Measurements from ENCODE around the gene REXO4. TPM values are rescaled to one million over a fixed set of nuclear protein-coding genes. Genes with fewer than 3 reads are reported as not detected.

Gene REXO4
- total and polyA plus RNA-seq, 10 of the 15 experiments (the other 5 are each of a cell fraction or from before 2014, with no cell fraction given) = 2.7 to 43.9 (median 30.5) TPM

GRCh38 chr9:133380734-133381133 is 37.1 kb downstream of the REXO4 start (continued):
- TF ChIP-seq, protein P1, sequence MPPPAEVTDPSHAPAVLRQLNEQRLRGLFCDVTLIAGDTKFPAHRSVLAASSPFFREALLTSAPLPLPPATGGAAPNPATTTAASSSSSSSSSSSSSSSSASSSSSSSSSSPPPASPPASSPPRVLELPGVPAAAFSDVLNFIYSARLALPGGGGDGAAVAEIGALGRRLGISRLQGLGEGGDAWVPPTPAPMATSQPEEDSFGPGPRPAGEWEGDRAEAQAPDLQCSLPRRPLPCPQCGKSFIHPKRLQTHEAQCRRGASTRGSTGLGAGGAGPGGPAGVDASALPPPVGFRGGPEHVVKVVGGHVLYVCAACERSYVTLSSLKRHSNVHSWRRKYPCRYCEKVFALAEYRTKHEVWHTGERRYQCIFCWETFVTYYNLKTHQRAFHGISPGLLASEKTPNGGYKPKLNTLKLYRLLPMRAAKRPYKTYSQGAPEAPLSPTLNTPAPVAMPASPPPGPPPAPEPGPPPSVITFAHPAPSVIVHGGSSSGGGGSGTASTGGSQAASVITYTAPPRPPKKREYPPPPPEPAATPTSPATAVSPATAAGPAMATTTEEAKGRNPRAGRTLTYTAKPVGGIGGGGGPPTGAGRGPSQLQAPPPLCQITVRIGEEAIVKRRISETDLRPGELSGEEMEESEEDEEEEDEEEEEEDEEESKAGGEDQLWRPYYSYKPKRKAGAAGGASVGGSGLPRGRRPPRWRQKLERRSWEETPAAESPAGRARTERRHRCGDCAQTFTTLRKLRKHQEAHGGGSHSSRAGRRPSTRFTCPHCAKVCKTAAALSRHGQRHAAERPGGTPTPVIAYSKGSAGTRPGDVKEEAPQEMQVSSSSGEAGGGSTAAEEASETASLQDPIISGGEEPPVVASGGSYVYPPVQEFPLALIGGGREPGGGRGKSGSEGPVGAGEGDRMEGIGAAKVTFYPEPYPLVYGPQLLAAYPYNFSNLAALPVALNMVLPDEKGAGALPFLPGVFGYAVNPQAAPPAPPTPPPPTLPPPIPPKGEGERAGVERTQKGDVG (CRISPR knock-in tag; IDR thresholded peaks at IDR 0.05) = no peak
- TF ChIP-seq MAX (IDR thresholded peaks at IDR 0.05; ENCODE audit: low read depth, low read length) (no peak), ATF7 (IDR thresholded peaks at IDR 0.05; ENCODE audit: low read depth) (no peak), CBFB (IDR thresholded peaks at IDR 0.05; ENCODE audit: low read depth) (no peak), CREB1 (IDR thresholded peaks at IDR 0.05; ENCODE audit: low read depth) (no peak), CEBPB (IDR thresholded peaks at IDR 0.05; ENCODE audit: borderline replicate concordance in 1 of 2, low read depth in 2 of 2, low read length in 2 of 2) (no peak), HDGF (IDR thresholded peaks at IDR 0.05) (no peak), IKZF2 (IDR thresholded peaks at IDR 0.05) (no peak), NR2C2 (IDR thresholded peaks at IDR 0.05; ENCODE audit: borderline replicate concordance, control insufficient read depth, insufficient read length, low read depth) (no peak), NR2C1 (IDR thresholded peaks at IDR 0.05) (no peak)
- TF ChIP-seq, protein P2, sequence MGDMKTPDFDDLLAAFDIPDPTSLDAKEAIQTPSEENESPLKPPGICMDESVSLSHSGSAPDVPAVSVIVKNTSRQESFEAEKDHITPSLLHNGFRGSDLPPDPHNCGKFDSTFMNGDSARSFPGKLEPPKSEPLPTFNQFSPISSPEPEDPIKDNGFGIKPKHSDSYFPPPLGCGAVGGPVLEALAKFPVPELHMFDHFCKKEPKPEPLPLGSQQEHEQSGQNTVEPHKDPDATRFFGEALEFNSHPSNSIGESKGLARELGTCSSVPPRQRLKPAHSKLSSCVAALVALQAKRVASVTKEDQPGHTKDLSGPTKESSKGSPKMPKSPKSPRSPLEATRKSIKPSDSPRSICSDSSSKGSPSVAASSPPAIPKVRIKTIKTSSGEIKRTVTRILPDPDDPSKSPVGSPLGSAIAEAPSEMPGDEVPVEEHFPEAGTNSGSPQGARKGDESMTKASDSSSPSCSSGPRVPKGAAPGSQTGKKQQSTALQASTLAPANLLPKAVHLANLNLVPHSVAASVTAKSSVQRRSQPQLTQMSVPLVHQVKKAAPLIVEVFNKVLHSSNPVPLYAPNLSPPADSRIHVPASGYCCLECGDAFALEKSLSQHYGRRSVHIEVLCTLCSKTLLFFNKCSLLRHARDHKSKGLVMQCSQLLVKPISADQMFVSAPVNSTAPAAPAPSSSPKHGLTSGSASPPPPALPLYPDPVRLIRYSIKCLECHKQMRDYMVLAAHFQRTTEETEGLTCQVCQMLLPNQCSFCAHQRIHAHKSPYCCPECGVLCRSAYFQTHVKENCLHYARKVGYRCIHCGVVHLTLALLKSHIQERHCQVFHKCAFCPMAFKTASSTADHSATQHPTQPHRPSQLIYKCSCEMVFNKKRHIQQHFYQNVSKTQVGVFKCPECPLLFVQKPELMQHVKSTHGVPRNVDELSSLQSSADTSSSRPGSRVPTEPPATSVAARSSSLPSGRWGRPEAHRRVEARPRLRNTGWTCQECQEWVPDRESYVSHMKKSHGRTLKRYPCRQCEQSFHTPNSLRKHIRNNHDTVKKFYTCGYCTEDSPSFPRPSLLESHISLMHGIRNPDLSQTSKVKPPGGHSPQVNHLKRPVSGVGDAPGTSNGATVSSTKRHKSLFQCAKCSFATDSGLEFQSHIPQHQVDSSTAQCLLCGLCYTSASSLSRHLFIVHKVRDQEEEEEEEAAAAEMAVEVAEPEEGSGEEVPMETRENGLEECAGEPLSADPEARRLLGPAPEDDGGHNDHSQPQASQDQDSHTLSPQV (IDR thresholded peaks at IDR 0.05) = no peak

Measured in GM12878 (cell line).